Hematopoietic multipotent progenitor cell treated with erythropoietin and hydrocortisone succinate and interleukin-3 and kit ligand, for 15 days (in vitro differentiated cells): ENCODE results near the gene ATP5MK.
A peak's percentile ranks its signal among the peaks of the same experiment; 100 is the strongest.
"Not testable (repeated sequence)": the region's sequence is repeated elsewhere in the genome, so short reads cannot be mapped to it uniquely, and the experiment has no call there.

ENCODE experiments used
- DNase-seq: peaks from one replicate; pipeline ENCODE4 v3.0.0-alpha.2; 2015; ENCODE audit warnings: low spot score

Gene ATP5MK

GRCh38 chr10:103396789-103397087 lies 463 bp upstream of the ATP5MK start:
- DNase-seq = no peak

DNA sequence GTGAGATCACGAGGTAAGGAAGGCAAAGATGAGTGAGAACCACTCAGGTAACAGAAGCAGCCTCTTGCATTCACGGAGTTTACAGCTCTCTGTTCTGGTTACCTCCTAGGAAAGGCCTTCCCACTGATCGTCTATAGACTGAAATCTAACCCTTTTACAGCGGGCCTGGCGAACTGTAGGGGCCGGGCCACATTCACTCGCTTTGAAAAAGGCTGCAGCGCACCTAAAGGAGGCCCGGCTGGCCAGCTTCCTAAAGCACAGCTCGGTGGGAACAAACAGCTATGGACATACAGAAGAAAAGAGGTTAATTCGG lies 565 bp downstream of the ATP5MK start:
- DNase-seq = peak; percentile 27

DNA sequence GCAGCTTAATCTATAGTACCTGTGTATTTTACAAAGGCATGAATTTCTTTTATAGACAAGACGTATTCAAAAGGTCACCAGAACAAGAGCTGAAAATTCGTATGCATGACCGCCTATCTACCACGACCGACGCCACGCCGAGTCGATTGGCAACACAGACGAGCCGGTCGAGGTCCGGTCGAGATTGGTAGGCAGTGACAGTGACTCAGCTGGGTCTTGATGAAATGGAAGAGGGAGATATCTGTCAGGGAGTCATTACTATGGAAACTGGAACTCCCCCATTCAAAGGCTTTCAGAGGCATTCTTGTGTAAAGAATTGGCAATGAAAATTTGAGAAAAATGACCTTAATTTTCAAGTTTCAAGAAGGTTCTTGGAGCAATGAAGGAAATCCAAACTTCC lies 2.1 kb downstream of the ATP5MK start:
- peak; percentile 58 for DNase-seq

- no peak for DNase-seq
These were observed 13.5 kb downstream of the ATP5MK start for GRCh38 chr10:103382769-103383168.

- DNase-seq = no peak
These were observed 22.0 kb downstream of the ATP5MK start for GRCh38 chr10:103374263-103374662.

DNA sequence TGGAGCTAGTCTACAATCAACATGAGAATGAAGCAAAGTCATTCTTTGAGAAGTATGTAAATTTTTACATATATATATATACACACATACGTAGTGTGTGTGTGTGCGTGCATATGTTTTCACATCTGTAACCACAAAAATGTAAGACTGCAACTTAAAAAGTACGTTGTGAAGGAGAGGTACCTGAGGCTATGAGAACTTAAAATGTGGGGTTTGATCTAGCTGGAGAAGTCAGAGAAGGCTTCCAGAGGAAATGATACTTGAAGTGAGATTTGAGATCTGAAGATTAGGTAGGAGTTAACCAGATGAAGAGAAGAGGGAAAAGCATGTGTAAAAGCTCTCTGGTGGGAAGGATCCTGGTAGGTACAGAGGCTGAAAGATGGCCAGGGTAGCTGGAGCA lies 22.7 kb downstream of the ATP5MK start:
- no peak for DNase-seq

DNA sequence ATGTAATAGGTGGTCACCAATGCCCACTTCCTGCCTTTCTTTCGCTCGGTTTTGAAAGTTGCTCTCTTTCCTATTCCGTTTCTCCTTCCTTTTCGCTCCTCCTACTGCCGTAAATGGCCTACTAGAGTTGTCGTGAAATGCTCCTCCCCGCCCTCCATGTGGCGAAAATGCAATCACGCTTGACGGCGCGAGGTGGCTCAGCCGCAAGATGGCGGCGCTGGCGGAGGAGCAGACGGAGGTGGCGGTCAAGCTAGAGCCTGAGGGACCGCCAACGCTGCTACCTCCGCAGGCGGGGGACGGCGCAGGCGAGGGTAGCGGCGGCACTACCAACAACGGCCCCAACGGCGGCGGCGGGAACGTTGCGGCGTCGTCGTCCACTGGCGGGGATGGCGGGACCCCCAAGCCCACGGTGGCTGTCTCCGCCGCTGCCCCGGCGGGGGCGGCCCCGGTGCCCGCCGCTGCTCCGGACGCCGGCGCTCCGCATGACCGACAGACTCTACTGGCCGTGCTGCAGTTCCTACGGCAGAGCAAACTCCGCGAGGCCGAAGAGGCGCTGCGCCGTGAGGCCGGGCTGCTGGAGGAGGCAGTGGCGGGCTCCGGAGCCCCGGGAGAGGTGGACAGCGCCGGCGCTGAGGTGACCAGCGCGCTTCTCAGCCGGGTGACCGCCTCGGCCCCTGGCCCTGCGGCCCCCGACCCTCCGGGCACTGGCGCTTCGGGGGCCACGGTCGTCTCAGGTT lies 28.3 kb downstream of the ATP5MK start, which contains the start of gene TAF5:
Gene TAF5, plus strand, starts transcription at position 195 of the 737 bp plus-strand sequence. Its CDS starts 14 bp downstream, at position 209.
- DNase-seq = peak; percentile 97

- no peak for DNase-seq
These were observed 28.9 kb downstream of the ATP5MK start for GRCh38 chr10:103367379-103367781.

DNA sequence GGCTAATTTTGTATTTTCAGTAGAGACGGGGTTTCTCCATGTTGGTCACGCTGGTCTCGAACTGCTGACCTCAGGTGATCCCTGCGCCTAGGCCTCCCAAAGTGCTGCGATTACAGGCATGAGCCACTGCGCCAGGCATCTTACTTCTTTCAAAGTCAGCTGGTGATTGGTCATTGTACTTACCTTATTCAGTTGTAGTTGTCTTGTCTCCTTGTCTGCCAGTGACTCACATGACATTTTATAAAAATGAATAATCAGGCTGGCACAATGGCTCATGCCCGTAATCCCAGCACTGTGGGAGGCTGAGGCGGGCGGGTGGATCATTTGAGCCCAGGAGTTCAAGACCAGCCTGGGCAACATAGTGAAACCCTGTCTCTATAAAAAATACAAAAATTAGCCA lies 35.5 kb downstream of the ATP5MK start:
- not testable (repeated sequence) for DNase-seq

- DNase-seq = not testable (repeated sequence)
These were observed 36.8 kb downstream of the ATP5MK start for GRCh38 chr10:103359493-103359892.

DNA sequence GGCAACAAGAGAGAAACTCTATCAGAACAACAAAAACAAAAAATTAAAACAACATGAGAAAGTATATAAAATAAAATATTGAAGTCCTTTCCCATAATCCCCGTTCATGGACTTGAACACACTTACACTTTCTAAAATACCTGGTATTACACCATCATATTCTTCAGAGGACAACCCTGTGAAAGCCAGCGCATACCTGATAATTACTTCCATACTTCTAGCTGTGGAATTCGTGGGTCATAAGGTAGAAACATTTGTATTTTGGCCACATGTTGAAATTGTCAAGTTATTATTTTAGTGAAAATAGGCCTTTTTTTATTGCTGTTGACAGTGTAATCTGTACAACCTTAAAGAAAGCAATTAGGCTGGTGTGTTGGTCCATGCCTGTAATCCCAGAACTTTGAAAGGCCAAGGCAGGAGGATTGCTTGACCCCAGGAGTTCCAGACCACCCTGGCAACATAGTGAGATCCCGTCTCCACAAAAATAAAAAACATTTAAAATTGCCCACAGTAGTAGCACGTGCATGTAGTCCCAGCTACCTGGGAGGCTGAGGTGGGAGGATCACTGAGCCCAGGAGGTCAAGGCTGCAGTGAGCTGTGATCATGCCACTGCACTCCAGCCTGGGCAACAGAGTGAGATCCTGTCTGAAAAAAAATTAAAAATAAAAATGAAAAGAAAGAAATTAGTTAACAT lies 40.2 kb downstream of the ATP5MK start:
- DNase-seq = no peak

DNA sequence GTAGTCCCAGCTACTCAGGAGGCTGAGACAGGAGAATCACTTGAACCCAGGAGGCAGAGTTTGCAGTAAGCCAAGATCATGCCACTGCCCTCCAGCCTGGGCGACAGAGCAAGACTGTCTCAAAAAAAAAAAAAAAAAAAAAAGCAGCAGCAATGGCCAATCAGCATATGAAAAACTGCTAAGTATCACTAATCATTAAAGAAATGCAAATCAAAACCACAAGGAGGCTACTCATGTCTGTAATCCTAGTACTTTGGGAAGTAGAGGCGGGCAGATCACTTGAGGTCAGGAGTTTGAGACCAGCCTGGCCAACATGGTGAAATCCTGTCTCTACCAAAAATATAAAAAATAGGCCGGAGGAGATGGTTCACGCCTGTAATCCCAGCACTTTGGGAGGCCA lies 41.7 kb downstream of the ATP5MK start:
- DNase-seq = not testable (repeated sequence)

- DNase-seq = no peak
These were observed 43.0 kb downstream of the ATP5MK start for GRCh38 chr10:103353281-103353680.

DNA sequence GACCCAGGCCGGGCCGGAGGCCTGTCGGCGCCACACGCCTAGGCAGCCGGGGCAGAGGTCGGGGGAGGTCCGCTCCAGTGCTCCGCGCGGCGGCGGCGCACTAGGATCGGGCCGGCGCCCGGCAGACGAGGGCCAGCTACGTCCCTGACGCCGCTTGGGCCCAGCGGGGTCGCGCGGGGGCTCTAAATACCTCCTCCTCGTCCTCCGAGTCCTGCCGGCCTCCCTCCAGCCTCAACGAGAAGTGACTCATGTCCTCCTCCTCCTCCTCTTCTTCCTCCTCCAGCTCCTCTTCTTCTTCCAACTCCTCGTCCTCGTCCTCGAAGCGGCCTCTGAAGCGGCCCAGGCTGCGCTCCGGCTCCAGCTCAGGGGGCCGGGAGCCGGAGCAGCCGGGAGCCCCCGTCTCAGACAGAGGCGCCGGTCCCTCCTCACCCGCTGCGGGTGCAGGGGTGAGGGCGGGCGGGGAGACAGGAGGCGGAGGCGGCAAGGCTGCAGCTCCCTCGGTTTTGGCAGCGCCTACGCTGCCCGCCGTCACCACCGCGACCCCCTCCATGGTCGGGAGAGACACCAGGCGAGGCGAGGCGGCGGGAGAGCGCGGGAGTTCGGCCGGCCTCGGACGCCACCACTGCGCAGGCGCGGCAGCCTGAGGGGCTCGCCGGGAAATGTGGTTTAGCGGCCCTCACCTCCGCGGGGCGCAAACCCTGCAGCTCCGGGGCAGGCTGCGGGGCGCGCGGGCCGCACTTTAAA lies 45.6 kb downstream of the ATP5MK start, which contains the start of gene PCGF6:
Gene PCGF6, minus strand, starts transcription at position 624 of the 744 bp plus-strand sequence. Its CDS starts 74 bp downstream, at position 550.
- DNase-seq = peak; percentile 68

- no peak for DNase-seq
These were observed 46.1 kb downstream of the ATP5MK start for GRCh38 chr10:103350175-103350516.
